Spleen (tissue), 7 donors: ENCODE measurements around the gene MEGF8.

Experiments
- POLR2A ChIP-seq, 3 donors: fragments of 450-650 bp; IDR thresholded peaks; one replicate each; pipeline ENCODE4 v1.5.1; 2017; ENCODE audit warnings: antibody characterized with exemption in 3 of 3, mild to moderate bottlenecking in 1 of 3
- POLR2AphosphoS5 ChIP-seq, 3 donors: sonication (generic); formaldehyde crosslinking; IDR thresholded peaks; one replicate each; pipeline ENCODE4 v1.5.1; 2017; ENCODE audit warnings: antibody characterized with exemption in 3 of 3
- TF ChIP-seq, protein P1 (sequence below), 11 experiments: fragments of 200-600 bp in 7 of 11; fragments of 450-650 bp in 4 of 11; sonication (generic) in 4 of 11; IDR thresholded peaks in 8 of 11; conservative IDR thresholded peaks in 3 of 11; 1 replicate in 7 of 11; 2 replicates in 4 of 11; pipeline versions ENCODE4 v1.4.0 to v1.8.0; 2016 to 2021; ENCODE audit warnings: antibody characterized with exemption in 11 of 11, inconsistent platforms in 4 of 11, mild to moderate bottlenecking in 1 of 11
- donor health status: DM: no; HTN: no; CAD: no; lungs with moderate emphysema.
- donor health status: DM: no; HTN: no; CAD: no.
- donor health status: DM: no; HTN: no; CAD: no.

DNA sequence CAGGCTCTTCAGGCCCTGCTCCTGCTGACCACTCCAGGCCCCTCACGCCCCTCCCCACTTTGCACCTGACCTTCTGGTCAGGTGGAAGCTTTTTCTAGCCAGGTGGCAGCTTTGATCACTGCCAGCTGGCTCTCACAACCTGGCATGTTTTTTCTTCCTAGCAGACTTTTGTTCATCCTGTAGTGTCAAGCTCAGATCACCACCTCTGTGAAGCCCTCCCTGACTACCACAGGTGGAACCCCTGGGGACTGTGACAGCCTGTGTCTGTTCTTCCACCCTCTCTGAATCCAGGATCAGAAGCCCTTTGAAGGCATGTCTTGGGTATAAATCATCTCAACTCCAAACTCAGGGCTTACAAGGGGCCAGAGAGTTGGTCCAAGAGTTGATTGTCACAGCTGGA is 75.0 kb downstream of the MEGF8 start:
- TF ChIP-seq POLR2A (IDR thresholded peaks at IDR 0.05) (no peak), POLR2AphosphoS5 (IDR thresholded peaks at IDR 0.05) (no peak)
- TF ChIP-seq, protein P1, sequence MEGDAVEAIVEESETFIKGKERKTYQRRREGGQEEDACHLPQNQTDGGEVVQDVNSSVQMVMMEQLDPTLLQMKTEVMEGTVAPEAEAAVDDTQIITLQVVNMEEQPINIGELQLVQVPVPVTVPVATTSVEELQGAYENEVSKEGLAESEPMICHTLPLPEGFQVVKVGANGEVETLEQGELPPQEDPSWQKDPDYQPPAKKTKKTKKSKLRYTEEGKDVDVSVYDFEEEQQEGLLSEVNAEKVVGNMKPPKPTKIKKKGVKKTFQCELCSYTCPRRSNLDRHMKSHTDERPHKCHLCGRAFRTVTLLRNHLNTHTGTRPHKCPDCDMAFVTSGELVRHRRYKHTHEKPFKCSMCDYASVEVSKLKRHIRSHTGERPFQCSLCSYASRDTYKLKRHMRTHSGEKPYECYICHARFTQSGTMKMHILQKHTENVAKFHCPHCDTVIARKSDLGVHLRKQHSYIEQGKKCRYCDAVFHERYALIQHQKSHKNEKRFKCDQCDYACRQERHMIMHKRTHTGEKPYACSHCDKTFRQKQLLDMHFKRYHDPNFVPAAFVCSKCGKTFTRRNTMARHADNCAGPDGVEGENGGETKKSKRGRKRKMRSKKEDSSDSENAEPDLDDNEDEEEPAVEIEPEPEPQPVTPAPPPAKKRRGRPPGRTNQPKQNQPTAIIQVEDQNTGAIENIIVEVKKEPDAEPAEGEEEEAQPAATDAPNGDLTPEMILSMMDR (IDR thresholded peaks at IDR 0.05 in 8 of 11, conservative IDR thresholded peaks at IDR 0.05 in 3 of 11) = no peak
